Body of pancreas (tissue), 4 donors: ENCODE results near the gene GOLGA8N.
"Not testable (repeated sequence)": the region's sequence is repeated elsewhere in the genome, so short reads cannot be mapped to it uniquely, and the experiment has no call there.

Experiments
- CTCF ChIP-seq, 7 experiments: fragments of 450-650 bp in 4 of 7; fragments of 200-600 bp in 3 of 7; sonication (generic) in 3 of 7; IDR thresholded peaks; one replicate each; pipeline ENCODE4 v1.5.1; 2016 to 2019; ENCODE audit warnings: antibody characterized with exemption in 7 of 7
- POLR2A ChIP-seq, 3 donors: fragments of 450-650 bp; IDR thresholded peaks; one replicate each; pipeline ENCODE4 v1.6.1; 2016; ENCODE audit warnings: antibody characterized with exemption in 3 of 3, mild to moderate bottlenecking in 2 of 3

DNA sequence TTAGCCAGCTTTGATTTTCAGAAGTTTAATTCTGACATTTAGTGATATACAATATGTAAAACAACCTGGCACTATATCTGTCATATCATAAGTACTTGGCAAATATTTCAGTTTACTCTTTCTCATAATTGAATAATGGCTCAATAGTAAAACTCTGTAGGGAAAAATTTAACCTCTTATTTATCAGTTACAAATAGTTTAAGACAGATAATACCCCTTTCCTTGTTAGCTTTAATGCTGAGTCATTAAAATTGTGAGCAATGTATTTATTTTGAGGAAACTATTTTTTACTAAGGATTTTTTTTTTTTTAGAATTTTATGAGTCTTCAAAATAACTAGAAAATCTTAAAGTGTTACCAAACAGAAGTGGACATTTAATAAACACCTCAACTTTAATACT lies 38.7 kb upstream of the GOLGA8N start:
- not testable (repeated sequence) for TF ChIP-seq POLR2A, CTCF (IDR thresholded peaks at IDR 0.05)
